CD4-positive, alpha-beta T cell treated with Interleukin-2 at 100 ng/mL for 4 hours (primary cell): ENCODE data around the gene PCDHB9.
"Not testable (repeated sequence)": the region's sequence is repeated elsewhere in the genome, so short reads cannot be mapped to it uniquely, and the experiment has no call there.

Experiments
- DNase-seq: peaks from one replicate; pipeline ENCODE4 v3.0.0-alpha.2; 2020; ENCODE audit warnings: low spot score

The PCDHB9 gene

GRCh38 chr5:141188682-141189081, 1.7 kb downstream of the PCDHB9 start:
- not testable (repeated sequence) for DNase-seq

GRCh38 chr5:141189131-141189530, 2.2 kb downstream of the PCDHB9 start:
- not testable (repeated sequence) for DNase-seq

- no peak for DNase-seq
These were observed 5.3 kb downstream of the PCDHB9 start, which contains the start of gene PCDHB10 for GRCh38 chr5:141192110-141192725. PCDHB10 (plus strand) TSS chr5:141192353; CDS start chr5:141192553, 200 bp downstream.

- not testable (repeated sequence) for DNase-seq
These were observed 7.4 kb downstream of the PCDHB9 start for GRCh38 chr5:141194332-141194731.

DNA sequence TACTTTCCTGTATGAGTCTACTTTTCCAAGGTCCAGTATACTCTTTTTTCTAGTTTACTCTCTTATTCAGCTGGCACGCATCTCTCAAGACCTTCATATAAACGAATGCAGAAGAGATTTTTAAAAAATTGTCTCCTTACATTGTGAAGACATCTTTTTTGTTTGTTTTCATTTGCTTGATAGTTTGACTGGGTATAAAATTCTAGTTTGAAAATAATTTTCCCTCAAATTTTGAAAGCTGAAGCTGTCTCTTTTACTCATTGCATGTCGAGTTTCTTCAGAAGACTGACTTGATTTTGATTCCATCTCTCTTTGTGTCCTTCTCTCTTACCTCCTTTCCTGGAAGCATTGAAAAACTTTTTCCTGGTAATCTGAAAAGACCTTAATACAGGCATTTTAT, 9.4 kb downstream of the PCDHB9 start:
- no peak for DNase-seq

- no peak for DNase-seq
These were observed 12.6 kb downstream of the PCDHB9 start, which contains the start of gene PCDHB11 for GRCh38 chr5:141199359-141200235. PCDHB11 (plus strand) TSS chr5:141199627; CDS start chr5:141199775, 148 bp downstream.

- DNase-seq, result not testable (repeated sequence)
These were observed 14.2 kb downstream of the PCDHB9 start for GRCh38 chr5:141201126-141201525.

- not testable (repeated sequence) for DNase-seq
These were observed 14.7 kb downstream of the PCDHB9 start for GRCh38 chr5:141201646-141202045.

- DNase-seq, result no peak
These were observed 21.5 kb downstream of the PCDHB9 start, which contains the start of gene PCDHB12 for GRCh38 chr5:141208478-141208877. PCDHB12 (plus strand) TSS chr5:141208719; CDS start chr5:141208908, 189 bp downstream.

DNA sequence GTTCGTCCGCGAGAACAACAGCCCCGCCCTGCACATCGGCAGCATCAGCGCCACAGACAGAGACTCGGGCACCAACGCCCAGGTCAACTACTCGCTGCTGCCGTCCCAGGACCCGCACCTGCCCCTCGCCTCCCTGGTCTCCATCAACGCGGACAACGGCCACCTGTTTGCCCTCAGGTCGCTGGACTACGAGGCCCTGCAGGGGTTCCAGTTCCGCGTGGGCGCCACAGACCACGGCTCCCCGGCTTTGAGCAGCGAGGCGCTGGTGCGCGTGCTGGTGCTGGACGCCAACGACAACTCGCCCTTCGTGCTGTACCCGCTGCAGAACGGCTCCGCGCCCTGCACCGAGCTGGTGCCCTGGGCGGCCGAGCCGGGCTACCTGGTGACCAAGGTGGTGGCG, 23.3 kb downstream of the PCDHB9 start:
- DNase-seq, result not testable (repeated sequence)

GRCh38 chr5:141210849-141211248, 23.9 kb downstream of the PCDHB9 start:
- not testable (repeated sequence) for DNase-seq

GRCh38 chr5:141213656-141214339, 26.8 kb downstream of the PCDHB9 start, which contains the start of gene PCDHB13:
PCDHB13 (plus strand) TSS chr5:141213919; CDS start chr5:141214124, 205 bp downstream.
- DNase-seq, result peak; percentile 13

DNA sequence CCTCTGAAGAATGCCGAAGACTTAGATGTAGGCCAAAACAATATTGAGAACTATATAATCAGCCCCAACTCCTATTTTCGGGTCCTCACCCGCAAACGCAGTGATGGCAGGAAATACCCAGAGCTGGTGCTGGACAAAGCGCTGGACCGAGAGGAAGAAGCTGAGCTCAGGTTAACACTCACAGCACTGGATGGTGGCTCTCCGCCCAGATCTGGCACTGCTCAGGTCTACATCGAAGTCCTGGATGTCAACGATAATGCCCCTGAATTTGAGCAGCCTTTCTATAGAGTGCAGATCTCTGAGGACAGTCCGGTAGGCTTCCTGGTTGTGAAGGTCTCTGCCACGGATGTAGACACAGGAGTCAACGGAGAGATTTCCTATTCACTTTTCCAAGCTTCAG, 27.6 kb downstream of the PCDHB9 start:
- DNase-seq, result not testable (repeated sequence)

DNA sequence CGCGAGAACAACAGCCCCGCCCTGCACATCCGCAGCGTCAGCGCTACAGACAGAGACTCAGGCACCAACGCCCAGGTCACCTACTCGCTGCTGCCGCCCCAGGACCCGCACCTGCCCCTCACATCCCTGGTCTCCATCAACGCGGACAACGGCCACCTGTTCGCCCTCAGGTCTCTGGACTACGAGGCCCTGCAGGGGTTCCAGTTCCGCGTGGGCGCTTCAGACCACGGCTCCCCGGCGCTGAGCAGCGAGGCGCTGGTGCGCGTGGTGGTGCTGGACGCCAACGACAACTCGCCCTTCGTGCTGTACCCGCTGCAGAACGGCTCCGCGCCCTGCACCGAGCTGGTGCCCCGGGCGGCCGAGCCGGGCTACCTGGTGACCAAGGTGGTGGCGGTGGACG, 28.5 kb downstream of the PCDHB9 start:
- not testable (repeated sequence) for DNase-seq

DNA sequence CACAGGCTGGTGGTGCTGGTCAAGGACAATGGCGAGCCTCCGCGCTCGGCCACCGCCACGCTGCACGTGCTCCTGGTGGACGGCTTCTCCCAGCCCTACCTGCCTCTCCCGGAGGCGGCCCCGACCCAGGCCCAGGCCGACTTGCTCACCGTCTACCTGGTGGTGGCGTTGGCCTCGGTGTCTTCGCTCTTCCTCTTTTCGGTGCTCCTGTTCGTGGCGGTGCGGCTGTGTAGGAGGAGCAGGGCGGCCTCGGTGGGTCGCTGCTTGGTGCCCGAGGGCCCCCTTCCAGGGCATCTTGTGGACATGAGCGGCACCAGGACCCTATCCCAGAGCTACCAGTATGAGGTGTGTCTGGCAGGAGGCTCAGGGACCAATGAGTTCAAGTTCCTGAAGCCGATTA, 29.1 kb downstream of the PCDHB9 start:
- not testable (repeated sequence) for DNase-seq

GRCh38 chr5:141223112-141223783, 36.3 kb downstream of the PCDHB9 start, which contains the start of gene PCDHB14:
PCDHB14 (plus strand) TSS chr5:141223343; CDS start chr5:141223506, 163 bp downstream.
- no peak for DNase-seq

DNA sequence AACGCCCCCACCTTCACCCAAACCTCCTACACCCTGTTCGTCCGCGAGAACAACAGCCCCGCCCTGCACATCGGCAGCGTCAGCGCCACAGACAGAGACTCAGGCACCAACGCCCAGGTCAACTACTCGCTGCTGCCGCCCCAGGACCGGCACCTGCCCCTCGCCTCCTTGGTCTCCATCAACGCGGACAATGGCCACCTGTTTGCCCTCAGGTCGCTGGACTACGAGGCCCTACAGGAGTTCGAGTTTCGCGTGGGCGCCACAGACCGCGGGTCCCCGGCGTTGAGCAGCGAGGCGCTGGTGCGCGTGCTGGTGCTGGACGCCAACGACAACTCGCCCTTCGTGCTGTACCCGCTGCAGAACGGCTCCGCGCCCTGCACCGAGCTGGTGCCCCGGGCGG, 37.9 kb downstream of the PCDHB9 start:
- not testable (repeated sequence) for DNase-seq

- DNase-seq, result not testable (repeated sequence)
These were observed 38.5 kb downstream of the PCDHB9 start for GRCh38 chr5:141225421-141225820.

DNA sequence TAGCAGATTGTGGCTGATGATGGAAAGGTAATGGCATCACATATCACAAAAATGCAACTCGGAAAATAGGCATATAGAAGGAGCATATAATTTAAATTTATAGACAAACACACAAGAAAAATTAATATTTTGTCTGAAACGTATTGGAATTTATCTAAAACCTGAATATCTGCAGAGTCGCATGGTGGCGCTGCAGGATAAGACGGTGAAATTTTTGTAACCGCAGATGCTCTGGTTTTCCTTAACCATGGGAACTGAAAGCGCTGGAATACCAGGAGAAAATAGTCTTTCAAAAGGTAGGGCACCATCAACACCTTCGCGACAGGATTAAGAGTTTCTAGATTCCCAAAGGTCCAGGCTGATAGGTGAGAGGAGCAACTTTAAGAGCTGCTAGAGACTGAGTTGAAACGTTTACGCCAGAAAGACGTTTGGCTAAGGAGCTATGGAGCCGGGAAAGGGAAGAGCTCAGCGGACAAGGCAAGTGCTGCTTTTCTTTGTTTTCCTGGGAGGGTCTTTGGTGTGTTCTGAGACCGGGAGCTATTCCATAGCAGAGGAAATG, 47.2 kb downstream of the PCDHB9 start:
- DNase-seq, result no peak

GRCh38 chr5:141235922-141236321, 49.0 kb downstream of the PCDHB9 start:
- not testable (repeated sequence) for DNase-seq
